Activated T-cell treated with anti-CD3 and anti-CD28 coated beads for 24 hours (primary cell): ENCODE results near the gene PRDX2.
"Not testable (repeated sequence)": the region's sequence is repeated elsewhere in the genome, so short reads cannot be mapped to it uniquely, and the experiment has no call there.

ENCODE experiments used
- DNase-seq: peaks from one replicate; pipeline ENCODE4 v3.0.0-alpha.2; 2020; ENCODE audit warnings: low read depth

PRDX2 gene

DNA sequence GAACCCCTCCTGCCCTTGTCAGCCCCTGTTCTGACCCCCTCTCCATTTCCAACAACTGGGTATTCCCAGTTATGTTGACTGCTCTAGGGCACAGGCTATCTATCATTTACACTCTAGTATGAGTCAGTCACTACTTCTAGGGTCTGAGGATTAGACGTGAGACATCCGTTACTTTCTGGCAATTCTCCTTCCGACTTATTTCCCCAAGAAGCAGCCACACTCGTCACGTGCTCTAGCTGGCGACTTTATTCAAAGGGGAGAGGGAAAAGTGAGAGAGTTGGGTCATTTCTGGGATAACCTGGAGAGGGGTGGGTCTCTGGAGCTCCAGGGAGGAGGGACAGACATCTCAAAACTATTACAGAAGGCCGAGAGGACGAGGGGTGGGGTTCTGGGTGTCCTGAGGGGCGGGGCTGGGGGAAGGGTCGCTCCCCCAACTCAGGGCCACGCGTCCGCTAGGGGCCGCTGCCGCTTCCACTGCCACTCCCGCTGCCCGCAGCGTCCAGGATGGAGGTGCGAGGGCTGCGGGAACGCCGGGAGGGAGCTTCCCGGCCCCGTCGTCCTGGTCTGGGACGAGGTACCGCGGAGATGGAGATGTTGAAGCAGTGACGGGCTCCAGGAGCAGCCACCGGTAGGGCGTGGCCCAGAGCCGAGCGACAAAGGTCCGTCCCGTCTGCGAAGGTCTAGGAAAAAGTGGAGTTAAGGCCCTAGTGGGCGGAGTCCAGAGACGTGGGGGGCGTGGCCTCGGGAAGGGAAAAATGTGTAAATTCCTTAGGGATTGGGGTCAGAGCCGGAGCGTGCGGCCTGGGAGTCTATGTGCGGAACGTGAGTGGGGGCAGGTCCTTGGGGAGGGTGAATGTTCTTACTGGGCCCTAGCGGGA is 23.9 kb upstream of the PRDX2 start:
- no peak for DNase-seq

DNA sequence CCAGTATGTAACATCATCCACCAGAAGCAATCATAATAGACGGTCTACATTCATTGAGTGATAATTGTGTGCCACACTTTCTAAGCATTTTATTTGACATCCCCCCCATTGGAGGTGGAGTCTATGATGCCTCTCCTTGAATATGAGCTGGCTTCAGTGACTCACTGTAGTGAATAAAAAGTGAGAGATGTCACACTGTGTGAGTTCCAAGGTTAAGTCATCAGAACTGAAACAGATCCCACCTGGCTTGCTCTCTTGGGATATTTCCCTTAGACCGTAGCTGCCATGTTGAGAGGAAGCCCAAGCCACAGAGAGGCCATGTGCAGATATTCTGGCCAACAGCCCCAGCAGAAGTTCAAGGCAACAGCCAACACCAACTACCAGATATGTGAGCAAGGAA is 20.2 kb upstream of the PRDX2 start:
- DNase-seq: no peak

DNA sequence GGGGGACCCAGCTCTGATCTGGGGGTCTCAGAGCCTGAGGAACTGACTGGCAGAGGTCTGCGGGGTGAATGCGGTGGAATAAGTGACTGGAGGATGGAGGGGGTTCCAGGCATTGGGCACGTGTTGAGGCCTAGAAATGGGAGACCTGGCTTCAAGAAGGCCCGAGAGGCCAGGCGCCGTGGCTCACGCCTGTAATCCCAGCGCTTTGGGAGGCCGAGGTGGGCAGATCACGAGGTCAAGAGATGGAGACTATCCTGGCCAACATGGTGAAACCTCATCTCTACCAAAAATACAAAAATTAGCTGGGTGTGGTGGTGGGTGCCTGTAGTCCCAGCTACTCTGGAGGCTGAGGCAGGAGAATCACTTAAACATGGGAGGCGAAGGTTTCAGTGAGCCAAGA is 16.2 kb upstream of the PRDX2 start:
- not testable (repeated sequence) for DNase-seq

DNA sequence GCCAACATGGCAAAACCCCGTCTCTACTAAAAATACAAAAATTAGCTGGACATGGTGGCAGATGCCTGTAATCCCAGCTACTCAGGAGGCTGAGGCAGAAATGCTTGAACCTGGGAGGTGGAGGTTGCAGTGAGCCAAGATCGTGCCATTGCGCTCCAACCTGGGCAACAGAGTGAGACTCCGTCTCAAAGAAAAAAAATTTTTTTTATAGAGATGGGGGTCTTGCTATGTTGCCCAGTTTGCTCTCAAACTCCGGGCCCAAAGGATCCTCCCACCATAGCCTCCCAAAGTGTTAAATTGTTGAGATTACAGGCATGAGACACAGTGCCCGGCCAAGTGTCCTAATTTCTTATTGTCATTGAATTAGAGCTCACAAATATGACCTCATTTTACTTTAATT is 15.6 kb upstream of the PRDX2 start:
- not testable (repeated sequence) for DNase-seq

DNA sequence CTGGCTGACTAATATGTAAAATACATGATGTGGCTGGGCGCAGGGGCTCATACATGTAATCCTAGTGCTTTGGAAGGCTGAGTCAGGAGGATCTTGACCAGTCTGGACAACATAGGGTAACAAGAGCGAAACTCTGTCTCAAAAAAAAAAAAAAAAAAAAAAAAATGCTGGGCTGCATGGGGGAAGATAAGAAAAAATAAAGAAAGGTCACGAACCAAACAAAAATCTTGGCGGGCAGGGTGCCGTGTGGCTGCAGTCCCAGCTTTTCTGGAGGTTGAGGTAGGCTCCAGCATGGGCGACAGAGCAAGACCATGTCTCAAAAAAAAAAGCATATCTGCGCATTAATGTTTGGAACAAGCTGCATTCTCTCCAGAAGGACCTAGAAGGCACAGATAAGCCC is 13.5 kb upstream of the PRDX2 start:
- no peak for DNase-seq

DNA sequence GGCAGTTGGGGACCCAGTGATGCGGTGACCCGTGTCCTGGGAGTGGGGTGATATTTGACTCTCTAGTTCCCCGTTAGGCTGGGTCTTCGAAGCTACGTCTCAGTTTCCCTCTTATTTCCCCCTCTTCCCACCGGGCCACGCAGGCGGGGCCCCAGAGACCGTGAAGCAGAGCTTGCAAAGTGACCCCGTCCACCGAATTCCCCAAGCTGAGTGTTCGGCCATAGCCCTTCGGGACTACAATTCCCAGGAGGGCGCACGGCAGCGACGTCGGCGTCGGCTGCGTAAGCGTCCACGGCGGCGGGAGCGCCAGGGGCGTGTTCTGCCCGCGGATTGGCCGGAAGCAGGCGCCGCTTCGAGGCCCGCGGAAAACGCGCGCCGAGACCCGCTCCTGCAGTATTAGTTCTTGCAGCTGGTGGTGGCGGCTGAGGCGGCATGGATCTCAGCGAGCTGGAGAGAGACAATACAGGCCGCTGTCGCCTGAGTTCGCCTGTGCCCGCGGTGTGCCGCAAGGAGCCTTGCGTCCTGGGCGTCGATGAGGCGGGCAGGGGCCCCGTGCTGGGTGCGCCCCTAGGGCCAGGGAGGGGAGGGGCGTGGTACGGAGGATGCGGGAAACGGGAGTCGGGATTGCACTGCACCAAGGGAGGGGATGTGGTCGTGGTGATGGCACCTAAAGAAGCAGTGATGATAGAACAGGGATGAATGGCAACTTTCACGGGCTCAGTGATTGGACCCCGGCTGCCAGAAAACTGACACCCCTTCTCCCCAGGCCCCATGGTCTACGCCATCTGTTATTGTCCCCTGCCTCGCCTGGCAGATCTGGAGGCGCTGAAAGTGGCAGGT is 4.9 kb upstream of the PRDX2 start, which contains the start of gene RNASEH2A:
Gene RNASEH2A, plus strand, starts transcription at position 343 of the 840 bp plus-strand sequence. Its CDS starts 90 bp downstream, at position 433.
- peak; percentile 87 for DNase-seq

DNA sequence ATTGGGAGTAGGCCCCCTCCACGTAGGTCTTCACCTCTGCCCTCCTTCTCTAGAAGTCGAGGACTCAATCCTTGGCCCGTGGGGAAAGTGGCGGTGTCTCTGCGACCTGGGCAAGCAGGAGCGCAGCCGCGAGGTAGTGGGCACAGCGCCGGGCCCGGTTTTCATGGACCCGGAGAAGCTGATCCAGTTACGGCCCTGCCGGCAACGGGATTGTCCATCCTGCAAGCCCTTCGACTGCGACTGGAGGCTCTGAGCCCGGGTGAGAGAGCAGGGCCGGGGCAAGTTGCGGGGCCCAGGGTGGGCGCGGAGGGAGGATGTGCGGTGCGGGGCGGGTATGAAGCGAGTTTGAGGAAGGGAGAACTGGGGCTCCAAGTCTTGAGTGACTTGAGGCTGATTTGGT is 2.5 kb upstream of the PRDX2 start:
- no peak for DNase-seq

DNA sequence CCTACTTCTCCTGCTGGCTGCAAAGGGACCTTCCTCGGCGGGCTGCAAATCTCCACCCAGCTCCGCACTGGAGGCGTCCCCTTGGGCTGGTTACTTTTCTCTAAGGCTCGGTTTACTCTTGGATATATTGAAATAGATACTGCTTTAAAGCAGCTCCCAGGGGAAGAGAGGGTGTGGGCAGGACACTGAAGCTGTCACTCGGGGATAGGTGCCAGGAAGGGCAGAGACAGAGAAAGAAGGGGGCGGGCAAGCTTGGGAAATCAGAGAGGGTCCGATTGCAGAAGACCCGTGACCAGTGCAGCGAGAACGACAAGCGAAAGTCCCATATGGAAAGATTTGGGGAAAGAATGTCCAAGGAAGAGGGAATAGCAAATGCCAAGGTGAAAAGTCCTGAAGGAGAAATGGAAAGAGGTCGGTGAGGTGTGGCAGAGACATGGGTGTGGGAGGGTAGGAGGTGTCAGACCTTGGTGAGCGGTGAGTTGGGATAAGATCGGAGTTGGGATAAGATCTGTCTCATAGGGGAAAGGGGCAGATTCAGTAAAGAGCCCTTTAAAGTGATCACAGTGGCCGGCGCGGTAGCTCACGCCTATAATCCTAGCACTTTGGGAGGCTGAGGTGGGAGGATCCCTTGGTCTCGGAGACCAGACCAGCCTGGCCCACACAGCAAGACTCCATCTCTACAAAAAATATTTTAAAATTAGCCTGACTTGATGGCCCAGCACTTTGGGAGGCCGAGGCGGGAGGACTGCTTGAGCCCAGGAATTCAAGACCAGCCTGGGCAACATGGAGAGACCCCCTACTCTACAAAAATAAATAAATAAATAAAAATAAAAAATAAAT is 887 bp upstream of the PRDX2 start:
- DNase-seq: no peak

DNA sequence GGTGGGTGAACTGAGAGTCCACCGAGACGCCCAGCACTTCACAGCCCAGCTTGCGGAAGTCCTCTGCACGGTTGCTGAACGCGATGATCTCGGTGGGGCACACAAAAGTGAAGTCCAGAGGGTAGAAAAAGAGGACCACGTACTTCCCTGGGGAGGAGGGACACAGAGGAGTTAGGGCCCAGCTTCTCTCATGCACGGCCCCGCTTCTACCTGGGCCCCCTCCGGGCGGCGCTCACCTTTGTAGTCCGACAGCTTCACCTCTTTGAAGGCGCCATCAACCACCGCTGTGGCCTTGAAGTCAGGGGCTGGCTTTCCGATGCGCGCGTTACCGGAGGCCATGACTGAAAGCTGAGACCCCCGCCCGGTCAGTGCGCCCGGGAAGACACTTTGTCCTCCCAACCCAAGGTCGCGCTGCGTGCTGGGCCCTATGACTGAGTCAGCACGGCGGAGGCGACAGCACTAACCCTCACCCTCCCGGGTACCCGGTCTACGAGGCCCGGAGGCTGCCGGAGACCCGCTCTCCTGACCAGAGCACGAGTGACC is 606 bp downstream of the PRDX2 start:
- no peak for DNase-seq

DNA sequence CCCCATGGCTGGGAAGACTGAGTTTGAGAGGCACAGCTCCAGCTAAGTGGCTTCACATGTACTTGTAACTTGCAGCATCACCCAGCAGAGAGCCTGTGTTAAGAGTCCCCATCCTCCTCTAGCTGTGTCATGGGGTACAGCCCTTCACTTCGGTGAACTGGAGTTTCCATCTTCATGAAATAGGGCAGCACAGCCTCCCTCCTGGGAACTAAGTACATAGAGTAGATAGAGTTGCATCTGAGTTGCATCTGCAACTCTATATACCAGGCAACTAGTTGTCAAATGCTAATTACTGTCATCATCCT is 1.2 kb downstream of the PRDX2 start:
- DNase-seq: no peak

DNA sequence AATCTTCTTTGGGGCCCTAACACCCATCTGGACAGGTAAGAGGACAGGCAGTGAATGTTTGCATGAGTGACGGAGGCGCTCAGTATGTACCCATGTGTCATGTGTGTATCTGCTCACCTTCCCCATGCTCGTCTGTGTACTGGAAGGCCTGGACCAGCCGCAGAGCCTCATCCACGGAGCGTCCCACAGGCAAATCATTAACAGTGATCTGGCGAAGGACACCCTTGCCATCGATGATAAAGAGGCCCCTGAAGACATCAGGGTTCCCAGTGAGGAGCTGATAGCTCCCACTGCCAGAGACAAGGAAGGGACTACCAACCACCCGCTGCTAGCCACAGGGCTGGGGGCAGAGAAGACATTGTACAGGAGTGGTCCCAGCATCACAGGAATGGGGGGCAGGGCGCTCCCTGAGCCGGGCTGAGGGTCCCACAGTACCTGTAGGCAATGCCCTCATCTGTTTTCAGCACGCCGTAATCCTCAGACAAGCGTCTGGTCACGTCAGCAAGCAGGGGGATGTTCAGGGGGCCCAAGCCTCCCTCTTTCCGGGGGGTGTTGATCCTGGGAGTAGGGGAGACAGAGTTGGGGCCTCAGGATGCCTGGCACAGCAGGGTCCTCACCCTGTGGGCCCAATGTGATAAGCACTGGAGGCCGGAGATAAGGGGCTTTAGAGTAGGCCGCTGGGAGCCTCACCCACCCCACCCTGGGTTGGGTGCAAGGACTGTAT is 1.7 kb downstream of the PRDX2 start:
- DNase-seq: no peak

DNA sequence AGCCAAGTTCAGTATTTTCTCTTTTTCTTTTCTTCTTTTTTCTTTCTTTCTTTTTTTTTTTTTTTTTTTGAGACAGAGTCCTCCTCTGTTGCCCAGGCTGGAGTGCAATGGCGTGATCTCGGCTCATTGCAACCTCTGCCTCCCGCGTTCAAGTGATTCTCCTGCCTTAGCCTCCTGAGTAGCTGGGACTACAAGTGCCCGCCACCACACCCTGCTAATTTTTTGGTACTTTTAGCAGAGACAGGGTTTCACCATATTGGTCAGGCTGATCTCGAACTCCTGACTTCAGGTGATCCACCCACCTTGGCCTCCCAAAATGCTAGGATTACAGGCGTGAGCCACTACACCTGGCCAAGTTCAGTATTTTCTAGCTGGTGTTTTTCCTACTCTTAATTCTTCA is 4.0 kb downstream of the PRDX2 start:
- DNase-seq: not testable (repeated sequence)

DNA sequence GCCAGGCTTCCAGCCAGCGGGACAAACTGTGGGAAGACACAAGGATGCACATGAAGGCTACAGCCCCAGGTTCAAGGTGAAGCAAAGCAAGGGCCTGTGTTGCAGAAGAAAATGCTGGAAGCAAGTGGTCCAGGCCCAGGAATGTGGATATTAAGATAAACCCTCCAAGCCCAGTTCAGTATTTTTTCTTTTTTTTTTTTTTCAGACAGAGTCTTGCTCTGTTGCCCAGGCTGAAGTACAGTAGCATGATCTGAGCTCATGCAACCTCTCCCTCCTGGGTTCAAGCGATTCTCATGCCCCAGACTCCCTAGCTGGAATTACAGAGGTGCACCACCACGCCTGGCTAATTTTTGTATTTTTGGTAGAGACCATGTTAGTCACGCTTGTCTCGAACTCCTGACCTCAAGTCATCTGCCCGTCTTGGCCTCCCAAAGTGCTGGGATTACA is 4.4 kb downstream of the PRDX2 start:
- no peak for DNase-seq

DNA sequence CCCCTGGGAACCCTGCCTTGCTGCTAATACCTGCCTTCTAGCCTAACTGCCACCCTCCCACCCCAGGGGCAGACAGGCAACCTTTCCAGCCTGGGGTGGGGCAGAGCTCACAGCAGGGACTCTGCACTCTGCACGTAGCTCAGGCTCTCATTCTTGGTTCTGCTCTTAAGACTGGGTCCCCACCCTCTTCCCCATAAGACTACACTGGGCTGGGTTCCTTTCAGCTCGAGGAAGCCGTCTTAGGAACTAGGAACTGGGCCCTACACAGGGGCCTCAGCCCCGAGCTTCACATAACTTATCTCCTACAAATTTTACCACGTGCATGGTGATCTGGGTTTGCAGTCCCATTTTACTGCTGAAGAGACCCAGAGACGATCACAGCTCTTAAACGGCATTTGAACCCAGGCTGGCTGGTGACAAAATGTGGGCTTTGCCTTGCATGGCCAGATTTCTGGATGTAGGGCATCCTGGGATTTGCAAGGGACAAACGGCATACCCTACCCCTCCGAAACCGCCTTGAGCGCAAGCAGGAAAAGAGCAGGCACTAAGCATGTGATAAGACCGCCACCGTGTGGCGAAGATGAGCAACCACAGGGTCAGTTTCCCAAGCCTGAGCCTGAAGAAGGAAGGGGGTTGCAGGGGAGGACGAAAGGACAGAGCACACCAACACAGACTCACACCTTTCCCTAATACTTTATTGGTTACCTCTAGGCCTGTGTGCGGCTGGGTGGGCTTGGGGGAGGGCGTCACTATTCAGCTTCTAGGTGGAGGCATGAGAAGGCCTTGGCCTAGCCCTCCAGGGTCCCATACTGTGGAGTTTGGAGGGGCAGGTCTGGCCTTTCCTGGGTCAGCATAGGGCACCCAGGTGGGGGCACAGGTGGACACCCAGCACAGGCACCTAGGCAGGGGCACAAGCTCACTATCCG is 5.2 kb downstream of the PRDX2 start:
- peak; percentile 70 for DNase-seq

DNA sequence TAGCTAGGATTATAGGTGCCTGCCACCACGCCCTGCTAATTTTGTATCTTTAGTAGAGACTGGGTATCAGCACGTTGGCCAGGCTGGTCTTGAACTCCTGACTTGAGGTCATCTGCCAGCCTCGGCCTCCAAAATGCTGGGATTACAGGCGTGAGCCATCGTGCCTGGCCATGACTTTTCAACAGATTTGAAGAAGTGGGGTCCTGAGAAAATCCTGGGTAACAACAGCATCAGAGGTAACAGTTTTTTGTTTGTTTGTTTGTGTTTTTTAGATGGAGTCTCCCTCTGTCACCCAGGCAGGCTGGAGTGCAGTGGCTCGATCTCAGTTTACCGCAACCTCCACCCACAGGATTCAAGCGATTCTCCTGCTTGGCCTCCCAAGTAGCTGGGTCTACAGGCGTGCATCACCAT is 6.6 kb downstream of the PRDX2 start:
- DNase-seq: no peak

DNA sequence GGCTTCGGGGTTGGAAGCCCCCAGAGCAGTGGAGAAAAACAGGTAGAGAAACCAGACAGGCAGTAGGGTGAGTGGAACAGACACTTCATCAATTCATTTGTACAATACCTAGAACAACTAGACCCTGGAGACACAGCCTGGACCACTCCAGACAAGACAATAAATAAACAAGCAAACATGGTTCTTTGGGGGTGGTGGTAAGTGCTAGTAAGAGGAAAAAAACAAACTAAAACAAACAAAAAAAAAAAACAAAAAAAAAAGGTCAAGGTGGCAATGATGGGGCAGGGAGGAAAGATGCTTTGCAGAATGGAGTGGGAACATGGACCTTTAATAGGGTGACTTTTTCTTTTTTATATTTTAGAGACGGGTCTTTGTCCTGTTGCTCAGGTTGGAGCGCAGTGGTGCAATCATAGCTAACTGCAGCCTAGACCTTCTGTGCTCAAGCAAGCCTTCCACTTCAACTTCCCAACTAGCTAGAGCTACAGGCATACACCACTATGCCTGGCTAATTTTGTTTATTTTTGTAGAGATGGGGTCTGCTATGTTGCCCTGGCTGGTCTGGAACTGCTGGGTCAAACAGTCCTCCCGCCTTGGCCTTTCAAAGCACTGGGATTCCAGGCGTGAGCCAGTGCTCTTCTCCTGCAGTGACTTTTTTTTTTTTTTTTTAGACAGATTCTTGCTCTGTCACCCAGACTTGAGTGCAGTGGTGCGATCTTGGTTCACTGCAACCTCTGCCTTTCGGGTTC is 7.2 kb downstream of the PRDX2 start:
- no peak for DNase-seq

DNA sequence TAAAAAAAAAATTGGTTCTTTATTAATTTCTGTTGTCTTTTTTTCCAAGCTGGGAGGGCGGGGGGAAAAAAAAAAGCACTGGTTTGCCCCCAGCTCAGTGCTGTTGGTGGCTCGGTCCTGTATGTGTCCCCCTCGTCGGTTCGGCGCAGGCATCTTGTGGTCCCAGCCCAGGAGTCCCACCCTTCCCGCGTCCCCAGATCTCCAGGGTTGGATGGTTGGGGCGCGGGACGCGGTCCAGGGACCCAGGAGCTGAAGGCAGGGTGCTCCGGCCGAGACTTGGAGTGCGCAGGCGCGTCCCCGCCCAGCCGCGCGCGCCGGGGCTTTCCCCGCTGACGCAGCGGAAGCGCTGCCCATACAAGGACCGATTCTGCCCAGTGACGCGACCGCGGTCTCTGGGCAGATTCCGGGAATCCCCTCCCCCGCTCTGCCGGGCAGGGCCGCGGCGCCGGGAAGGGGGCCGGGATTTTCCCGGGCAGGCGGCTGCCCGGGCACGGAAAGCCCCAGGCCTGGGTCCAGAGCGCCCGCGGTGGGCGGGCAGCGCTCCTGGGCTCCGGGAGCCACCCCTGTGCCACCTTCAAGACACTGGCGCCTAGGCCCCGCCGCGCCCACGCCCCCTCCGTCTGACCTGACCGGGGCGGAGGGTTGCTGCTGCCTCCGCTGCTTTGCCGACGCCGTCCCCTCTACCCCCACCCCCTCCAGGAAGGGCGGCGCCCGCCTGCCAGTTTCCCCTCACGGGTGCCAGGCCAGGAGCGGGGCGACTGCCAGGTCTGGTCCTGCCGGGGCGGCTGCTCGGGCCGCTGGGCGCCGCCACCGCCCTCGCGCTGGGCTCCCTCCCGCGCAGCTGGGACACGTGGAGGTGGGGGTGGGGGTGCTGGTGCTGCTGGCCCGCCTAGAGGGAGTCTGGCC is 8.1 kb downstream of the PRDX2 start:
- peak; percentile 88 for DNase-seq

DNA sequence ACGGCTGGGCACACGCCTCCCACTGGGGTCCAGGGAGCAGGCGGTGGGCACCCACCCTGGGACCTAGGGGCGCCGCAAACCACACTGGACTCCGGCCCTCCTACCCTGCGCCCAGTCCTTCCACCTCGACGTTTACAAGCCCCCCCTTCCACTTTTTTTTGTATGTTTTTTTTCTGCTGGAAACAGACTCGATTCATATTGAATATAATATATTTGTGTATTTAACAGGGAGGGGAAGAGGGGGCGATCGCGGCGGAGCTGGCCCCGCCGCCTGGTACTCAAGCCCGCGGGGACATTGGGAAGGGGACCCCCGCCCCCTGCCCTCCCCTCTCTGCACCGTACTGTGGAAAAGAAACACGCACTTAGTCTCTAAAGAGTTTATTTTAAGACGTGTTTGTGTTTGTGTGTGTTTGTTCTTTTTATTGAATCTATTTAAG is 8.7 kb downstream of the PRDX2 start:
- no peak for DNase-seq
